Activated CD8-positive, alpha-beta memory T cell treated with anti-CD3 and anti-CD28 coated beads, Interleukin-2, amount 50 U/mL, for 4 hours (primary cell): ENCODE data around the gene NSG1.
"Not testable (repeated sequence)": the region's sequence is repeated elsewhere in the genome, so short reads cannot be mapped to it uniquely, and the experiment has no call there.

ENCODE experiments used
- DNase-seq: peaks from one replicate; pipeline ENCODE4 v3.0.0-alpha.2; 2020

Gene NSG1

GRCh38 chr4:4437798-4438470 lies 51.0 kb downstream of the NSG1 start:
- DNase-seq, result no peak

GRCh38 chr4:4438891-4439290 lies 52.0 kb downstream of the NSG1 start:
- no peak for DNase-seq

DNA sequence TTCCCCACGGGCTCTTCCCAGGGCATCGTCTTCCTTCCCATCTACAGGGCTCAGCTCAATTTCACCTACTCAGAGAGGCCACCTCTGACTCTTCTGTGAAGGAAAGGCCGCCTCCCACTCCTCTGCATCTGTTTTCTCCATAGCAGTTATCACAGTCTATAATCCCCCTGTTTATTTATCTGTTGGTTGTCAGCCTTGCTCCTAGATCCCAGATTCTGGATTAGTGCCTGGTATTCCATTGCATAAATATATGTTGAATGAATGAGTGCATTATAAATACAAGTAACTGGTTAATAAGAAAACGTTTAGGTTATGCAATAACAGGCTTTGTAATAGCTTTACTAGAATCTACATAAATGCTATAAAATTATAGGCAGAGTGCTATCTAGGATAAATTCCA lies 52.9 kb downstream of the NSG1 start:
- no peak for DNase-seq

DNA sequence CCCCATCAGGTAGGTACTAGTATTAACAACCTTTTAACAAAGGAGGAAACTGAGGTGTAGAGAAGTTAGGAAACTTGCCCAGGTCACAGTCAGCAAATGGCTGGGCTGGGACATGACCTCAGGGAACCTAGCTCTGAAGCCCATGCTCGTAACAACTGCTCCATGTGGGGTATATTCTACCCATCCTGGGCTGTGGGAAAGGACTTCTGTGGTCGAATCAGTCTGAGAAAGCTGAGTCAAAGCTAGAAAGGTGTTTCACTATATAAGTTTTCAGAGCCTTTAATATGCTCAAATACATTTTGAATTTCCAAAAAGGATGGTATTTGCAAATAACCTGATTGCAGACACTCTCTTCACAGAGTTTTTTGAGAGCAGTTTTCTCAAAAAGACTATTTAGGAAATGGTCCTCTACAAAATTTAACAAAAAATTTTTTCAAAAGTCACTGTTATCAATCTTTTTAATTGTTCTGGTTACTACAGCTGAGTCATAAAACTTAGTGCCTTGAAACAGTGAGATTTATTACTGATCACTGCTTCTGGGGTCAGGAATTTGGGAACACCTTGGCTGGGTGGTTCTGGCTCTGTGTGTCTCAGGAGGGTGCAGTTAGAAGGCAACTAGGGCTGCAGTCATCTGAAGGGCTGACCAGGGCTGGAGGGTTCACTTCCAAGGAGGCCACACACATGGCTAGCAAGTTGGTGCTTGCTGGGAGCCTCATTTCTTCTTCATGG lies 53.6 kb downstream of the NSG1 start:
- no peak for DNase-seq

DNA sequence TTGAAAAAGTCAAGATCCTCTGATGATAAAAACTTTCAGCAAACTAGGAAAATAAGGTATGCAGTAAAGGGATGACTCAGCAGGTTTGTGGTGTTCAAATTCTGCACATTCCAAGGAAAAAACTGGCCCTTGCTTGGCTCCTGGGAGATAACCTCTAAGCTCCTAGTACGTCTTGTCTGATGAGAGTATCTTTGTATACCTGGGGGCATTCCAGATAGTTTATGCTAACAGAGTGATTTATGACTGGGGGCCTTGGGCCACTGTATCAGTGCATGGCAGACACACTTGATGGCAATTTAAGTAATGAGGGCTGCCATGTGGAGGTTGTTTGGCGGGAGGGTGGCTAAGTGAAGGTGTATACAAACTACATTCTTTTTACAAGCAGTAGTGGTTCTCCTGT lies 56.9 kb downstream of the NSG1 start:
- no peak for DNase-seq

DNA sequence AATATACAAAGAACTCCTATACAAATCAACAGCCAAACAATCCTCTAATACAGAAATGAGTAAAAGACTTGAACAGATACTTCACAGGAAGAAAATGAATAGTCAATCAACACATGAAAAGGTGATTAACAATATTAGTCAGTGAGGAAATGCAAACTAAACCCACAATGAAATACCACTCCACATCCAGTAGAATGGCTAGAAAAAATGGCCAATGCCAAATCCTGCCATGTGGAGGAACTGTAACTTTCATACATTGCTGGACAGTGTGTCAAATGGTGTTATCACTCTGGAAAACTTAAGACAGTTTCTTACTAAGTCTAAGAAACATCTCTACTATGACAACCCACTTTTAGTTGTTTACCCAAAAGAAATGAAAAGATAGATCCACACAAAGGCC lies 59.5 kb downstream of the NSG1 start:
- no peak for DNase-seq

DNA sequence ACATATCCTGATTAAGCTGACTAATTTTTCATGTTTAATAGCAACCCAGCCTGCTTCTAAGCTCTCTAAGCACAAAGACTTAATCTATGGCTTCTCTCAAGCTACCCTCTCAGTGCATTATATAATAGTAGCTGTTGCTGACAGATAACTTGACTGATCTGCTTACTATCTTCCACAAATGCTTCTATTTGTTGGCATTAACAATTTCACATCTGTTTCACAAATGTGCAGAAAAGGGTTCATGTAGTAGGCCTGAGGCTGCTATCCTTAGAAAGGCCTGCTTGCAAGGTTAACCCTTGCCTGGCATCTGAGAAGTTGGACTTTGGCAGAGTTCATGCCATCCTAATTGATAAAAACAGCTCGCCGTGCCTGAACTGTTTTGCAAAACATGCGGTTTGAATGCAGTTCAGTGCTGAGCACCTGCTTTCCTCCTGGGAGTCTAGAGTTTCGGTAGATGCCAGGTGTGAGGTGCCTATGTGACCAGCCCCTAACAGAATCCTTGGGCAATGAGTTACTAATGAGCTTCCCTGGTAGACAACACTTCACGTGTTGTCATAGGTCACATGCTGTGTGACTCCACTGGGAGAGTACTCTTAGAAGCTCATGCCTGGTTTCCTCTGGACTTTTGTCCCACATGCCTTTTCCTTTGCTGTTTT lies 68.4 kb downstream of the NSG1 start:
- DNase-seq, result no peak

DNA sequence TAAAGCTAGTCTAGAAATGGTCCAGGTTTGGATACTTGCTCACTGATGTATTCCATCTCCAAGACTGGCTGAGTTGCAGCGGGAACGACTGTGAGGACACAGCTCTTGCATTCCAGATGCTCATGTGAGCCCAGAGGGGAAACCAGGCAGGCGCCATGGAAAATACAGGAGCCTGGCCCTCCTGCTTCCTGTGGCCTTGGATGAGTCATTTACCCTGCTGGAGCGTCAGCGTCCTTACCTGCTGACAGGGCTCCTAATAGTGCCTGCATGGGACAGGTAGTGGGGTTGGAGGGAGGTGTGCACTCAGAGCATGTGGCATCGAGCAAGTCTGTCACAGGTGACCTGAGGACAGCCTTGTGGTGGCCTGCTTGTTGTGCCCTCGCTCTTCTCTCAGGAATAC lies 69.4 kb downstream of the NSG1 start:
- DNase-seq, result no peak

GRCh38 chr4:4456816-4457578 lies 70.1 kb downstream of the NSG1 start:
- no peak for DNase-seq

DNA sequence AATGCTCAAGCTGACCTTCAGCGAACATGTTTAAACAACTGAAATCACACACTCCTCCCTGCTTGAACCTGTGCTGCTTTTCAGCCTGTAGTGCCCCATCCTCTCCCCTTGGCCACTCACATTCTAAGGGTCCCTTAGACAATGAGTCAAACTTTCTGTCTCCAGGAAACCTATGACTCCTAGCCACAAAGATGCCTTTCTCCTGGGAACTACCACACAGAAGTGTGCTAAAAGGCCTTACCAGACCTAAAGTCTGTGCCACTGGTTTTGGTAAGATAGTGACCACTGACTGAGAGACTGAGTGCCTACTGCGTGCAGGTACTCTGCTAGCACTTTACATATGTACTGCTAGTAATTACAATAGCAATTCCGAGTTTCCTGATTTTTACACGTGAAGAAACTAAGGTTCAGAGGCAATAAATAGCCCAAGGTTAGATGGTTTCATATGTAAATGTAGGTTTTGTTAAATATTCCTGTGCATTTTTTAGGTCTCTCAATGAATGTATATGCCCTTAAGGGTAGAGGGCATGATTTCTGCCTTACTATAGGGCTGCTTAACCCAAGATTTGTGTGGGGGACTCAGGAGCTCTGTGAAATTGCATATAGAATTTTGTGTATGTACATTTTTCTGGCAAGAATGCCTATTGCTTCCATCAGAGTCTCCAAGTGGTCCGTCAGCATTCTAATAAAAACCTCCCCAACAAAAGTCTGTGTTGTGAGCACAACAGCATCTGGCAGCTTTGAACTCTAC lies 71.1 kb downstream of the NSG1 start:
- DNase-seq, result no peak

DNA sequence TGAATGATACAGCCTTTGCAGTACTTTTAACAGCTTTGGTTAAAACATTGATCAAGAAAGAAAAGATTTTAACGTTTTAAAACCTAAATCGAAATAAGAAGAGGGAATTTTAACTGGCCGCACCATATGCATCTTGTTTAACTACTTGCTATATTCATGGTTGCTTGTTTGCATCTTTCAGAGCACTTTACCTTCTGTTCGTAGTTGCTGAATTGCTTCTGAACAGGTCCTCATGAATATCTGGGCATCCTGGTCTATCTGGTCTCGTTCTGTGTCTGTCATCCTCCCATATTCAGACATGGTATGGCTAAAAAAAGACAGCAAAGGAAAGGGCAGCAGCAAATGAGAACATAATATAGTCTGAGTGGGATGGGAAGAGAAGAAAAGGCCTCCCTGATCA lies 72.3 kb downstream of the NSG1 start:
- DNase-seq, result no peak

- DNase-seq, result no peak
Measured at GRCh38 chr4:4460759-4461158, 73.9 kb downstream of the NSG1 start.

DNA sequence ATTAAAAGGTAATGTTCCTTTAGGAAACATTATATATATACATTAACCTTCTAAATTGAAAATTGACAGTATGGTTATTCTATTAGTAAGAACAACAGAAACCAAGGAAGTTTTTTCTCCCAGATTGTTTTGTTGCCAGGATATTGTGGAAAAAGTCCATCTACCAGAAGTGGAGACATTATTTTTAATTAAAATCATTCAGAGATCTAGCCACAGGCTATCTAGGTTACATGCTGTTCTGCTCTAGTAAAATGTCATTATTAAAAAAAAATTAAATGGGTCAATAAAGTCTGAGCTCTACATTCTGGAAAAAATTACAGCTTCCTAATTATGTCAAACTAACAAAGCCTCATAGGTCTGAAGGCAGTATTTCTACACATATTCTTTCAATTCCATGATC lies 74.3 kb downstream of the NSG1 start:
- no peak for DNase-seq

GRCh38 chr4:4461850-4462249 lies 74.9 kb downstream of the NSG1 start:
- DNase-seq, result peak; percentile 32

DNA sequence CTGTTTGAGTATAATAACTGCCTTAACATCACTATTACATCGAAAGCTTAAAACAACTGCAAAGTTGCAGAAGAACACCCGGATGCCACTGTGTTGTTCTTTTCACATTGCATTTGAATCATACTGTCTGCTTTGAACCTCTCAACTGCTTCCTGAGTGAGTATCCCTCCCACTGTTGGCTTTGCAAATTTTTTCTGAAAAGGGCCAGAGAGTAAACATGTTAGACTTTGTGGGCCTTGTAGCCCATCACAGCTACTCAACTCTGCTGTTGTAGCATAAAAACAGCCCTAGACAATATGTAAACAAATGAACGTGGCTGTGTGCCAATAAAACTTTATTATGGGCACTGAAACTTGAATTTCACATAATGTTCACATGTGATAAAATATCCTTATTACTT lies 76.1 kb downstream of the NSG1 start:
- DNase-seq, result no peak

DNA sequence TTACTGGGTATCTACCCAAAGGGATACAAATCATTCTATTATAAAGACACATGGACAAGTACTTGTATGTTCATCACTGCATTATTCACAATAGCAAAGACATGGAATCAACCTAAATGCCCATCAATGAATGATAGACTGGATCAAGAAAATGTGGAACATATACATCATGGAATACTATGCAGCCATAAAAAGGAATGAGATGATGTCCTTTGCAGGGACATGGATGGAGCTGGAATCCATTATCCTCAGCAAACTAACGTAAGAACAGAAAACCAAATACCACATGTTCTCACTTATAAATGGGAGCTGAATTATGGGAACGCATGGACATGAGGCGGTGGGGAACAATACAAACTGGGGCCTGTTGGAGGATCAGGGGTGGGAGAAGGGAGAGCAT lies 78.3 kb downstream of the NSG1 start:
- not testable (repeated sequence) for DNase-seq
